Parathyroid adenoma (tissue), 2 donors: ENCODE measurements around the gene MAP3K20.
A peak's percentile ranks its signal among the peaks of the same experiment; 100 is the strongest.

Experiments used
- H2AFZ ChIP-seq: fragments of 300-600 bp; sonication (generic); one replicate; pipeline ENCODE4 v1.7.0; 2017; ENCODE audit warnings: antibody characterized with exemption, mild to moderate bottlenecking
- H3K27ac ChIP-seq: fragments of 300-600 bp; sonication (generic); one replicate; pipeline ENCODE4 v1.7.0; 2017
- H3K27me3 ChIP-seq: fragments of 300-600 bp; sonication (generic); one replicate; pipeline ENCODE4 v1.7.0; 2017; ENCODE audit warnings: low read length; ENCODE audit not compliant: control insufficient read depth, insufficient read depth
- H3K36me3 ChIP-seq: fragments of 300-600 bp; sonication (generic); one replicate; pipeline ENCODE4 v1.7.0; 2017; ENCODE audit warnings: low read length; ENCODE audit not compliant: control insufficient read depth, insufficient read depth
- H3K4me1 ChIP-seq: fragments of 300-600 bp; sonication (generic); one replicate; pipeline ENCODE4 v1.7.0; 2017; ENCODE audit warnings: control low read depth
- H3K4me2 ChIP-seq: fragments of 300-600 bp; sonication (generic); one replicate; pipeline ENCODE4 v1.7.0; 2017; ENCODE audit warnings: low read length
- H3K4me3 ChIP-seq: fragments of 300-600 bp; sonication (generic); one replicate; pipeline ENCODE4 v1.7.0; 2017; ENCODE audit warnings: low read depth, low read length
- H3K79me2 ChIP-seq: fragments of 300-600 bp; sonication (generic); one replicate; pipeline ENCODE4 v1.7.0; 2017; ENCODE audit warnings: control low read depth
- H3K9ac ChIP-seq: fragments of 300-600 bp; sonication (generic); one replicate; pipeline ENCODE4 v1.7.0; 2017; ENCODE audit warnings: mild to moderate bottlenecking
- H3K9me3 ChIP-seq: fragments of 300-600 bp; sonication (generic); one replicate; pipeline ENCODE4 v1.7.0; 2017; ENCODE audit warnings: low read length; ENCODE audit not compliant: control insufficient read depth
- TF ChIP-seq, protein P1 (sequence below): fragments of 300-600 bp; sonication (generic); IDR thresholded peaks from one replicate; pipeline ENCODE4 v1.7.0; 2017; ENCODE audit warnings: antibody characterized with exemption, mild to moderate bottlenecking
- donor health status: primary hyperparathyroidism.

The MAP3K20 gene

DNA sequence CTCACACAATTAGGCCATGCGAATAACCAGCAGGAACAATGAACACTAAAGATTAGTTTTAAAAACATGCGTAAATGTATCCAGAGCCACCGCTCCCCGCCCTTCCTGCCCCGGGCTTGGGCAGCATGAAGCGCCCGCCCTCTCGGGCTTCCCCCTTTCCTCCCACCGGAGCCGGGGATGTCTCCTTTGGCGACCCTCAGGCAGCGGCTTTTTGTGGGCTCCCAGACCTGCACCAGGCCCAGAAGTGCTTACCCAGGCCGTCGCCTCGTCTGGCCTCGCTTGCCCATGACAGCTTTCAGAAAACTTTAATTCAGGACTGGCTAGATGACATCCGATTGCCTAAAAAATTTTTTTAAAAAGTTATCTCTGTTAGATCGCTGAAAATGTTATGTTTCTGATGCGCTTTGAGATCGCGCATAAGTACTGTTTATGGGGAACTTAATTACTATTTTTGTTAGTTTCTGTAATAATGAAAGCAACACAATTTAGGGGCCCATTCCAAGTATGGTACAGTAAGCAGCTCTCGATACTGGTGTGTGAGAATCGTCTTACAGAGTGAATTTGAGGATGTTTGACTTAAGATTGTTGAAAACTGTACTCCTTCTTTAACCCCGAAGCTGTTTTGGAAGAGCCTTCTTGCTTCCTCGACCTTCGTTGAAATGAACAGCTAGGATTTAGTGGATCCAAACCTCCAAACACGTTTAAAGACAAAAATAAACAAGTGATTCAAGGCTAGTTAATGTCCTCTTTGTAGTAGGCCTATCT lies 1.1 kb downstream of the MAP3K20 start:
- TF ChIP-seq, protein P1, sequence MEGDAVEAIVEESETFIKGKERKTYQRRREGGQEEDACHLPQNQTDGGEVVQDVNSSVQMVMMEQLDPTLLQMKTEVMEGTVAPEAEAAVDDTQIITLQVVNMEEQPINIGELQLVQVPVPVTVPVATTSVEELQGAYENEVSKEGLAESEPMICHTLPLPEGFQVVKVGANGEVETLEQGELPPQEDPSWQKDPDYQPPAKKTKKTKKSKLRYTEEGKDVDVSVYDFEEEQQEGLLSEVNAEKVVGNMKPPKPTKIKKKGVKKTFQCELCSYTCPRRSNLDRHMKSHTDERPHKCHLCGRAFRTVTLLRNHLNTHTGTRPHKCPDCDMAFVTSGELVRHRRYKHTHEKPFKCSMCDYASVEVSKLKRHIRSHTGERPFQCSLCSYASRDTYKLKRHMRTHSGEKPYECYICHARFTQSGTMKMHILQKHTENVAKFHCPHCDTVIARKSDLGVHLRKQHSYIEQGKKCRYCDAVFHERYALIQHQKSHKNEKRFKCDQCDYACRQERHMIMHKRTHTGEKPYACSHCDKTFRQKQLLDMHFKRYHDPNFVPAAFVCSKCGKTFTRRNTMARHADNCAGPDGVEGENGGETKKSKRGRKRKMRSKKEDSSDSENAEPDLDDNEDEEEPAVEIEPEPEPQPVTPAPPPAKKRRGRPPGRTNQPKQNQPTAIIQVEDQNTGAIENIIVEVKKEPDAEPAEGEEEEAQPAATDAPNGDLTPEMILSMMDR = no peak
- peaks cover 10% of the 10 kb centered on the region for H3K4me1 ChIP-seq
- H3K4me2 ChIP-seq = peak overlapping the region; percentile 90
- peak overlapping the region; percentile 92 for H3K27ac ChIP-seq
- H3K9me3 ChIP-seq = no peaks in the 10 kb centered on the region
- H2AFZ ChIP-seq = peak overlapping the region; percentile 90
- H3K9ac ChIP-seq = peak overlapping the region; percentile 55
- no peaks in the 10 kb centered on the region for H3K36me3 ChIP-seq
- peaks cover 34% of the 10 kb centered on the region for H3K79me2 ChIP-seq
- H3K27me3 ChIP-seq = no peaks in the 10 kb centered on the region
- peak overlapping the region; percentile 65 for H3K4me3 ChIP-seq

DNA sequence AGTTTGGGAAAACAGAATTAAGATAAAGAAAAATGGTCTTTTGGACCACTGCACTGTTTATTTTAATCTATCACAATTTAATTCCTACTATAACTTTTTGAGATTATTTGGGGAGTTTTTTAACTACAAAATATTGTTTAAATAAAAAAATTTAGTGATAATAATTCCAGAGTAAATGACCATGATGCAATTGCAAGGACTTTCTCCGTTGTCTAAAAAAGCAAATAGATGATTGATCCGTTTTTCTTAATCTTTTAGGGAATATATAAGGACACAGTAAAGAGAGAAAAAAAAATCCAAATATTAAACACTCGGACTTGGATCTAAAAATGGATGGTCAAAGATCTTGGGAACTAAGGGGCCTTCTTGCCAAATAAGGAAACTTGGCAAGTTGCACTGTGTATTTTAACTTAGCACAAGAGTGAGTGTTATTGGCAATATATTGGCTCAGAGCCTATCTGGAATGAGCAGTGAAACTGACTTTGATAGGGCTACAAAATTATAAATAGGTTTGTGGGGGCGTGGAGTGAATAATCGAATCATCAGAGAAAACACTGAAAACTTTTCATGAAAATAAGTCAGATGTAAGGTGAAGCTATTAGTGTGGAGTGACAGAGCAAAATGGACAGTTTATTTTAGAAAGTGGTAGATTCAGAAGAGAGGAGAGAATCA lies 2.0 kb downstream of the MAP3K20 start:
- H2AFZ ChIP-seq = peak overlapping the region; percentile 25
- H3K9ac ChIP-seq = no peak overlapping the region
- peak overlapping the region; percentile 65 for H3K4me3 ChIP-seq
- peaks cover 43% of the 10 kb centered on the region for H3K79me2 ChIP-seq
- no peak overlapping the region for H3K4me2 ChIP-seq
- H3K27me3 ChIP-seq = no peaks in the 10 kb centered on the region
- H3K27ac ChIP-seq = peak overlapping the region; percentile 92
- no peaks in the 10 kb centered on the region for H3K9me3 ChIP-seq
- H3K4me1 ChIP-seq = peaks cover 10% of the 10 kb centered on the region
- H3K36me3 ChIP-seq = no peaks in the 10 kb centered on the region
- TF ChIP-seq, protein P1 = no peak

DNA sequence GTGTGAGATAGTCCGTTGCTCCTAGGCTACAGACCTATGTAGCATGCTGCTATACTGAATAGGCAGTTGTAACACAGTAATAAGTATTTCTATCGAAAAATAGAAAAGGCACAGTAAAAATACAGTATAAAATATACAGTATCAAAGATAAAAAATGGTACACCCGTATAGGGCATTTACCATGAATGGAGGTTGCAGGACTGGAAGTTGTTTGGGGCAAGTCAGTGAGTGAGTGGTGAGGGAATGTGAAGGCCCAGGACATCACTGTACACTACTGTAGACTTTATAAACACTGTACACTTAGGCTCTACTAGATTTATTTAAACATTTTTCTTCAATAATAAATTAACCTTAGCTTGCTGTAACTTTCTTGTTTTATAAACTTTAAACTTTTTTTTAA lies 3.5 kb downstream of the MAP3K20 start:
- Histone ChIP-seq H3K4me1 (peaks cover 10% of the 10 kb centered on the region), H3K9ac (no peak overlapping the region), H3K4me2 (no peak overlapping the region), H2AFZ (no peak overlapping the region), H3K27me3 (no peaks in the 10 kb centered on the region), H3K79me2 (peaks cover 43% of the 10 kb centered on the region), H3K36me3 (no peaks in the 10 kb centered on the region), H3K27ac (no peak overlapping the region), H3K4me3 (no peak overlapping the region), H3K9me3 (no peaks in the 10 kb centered on the region)
- TF ChIP-seq, protein P1 = no peak

DNA sequence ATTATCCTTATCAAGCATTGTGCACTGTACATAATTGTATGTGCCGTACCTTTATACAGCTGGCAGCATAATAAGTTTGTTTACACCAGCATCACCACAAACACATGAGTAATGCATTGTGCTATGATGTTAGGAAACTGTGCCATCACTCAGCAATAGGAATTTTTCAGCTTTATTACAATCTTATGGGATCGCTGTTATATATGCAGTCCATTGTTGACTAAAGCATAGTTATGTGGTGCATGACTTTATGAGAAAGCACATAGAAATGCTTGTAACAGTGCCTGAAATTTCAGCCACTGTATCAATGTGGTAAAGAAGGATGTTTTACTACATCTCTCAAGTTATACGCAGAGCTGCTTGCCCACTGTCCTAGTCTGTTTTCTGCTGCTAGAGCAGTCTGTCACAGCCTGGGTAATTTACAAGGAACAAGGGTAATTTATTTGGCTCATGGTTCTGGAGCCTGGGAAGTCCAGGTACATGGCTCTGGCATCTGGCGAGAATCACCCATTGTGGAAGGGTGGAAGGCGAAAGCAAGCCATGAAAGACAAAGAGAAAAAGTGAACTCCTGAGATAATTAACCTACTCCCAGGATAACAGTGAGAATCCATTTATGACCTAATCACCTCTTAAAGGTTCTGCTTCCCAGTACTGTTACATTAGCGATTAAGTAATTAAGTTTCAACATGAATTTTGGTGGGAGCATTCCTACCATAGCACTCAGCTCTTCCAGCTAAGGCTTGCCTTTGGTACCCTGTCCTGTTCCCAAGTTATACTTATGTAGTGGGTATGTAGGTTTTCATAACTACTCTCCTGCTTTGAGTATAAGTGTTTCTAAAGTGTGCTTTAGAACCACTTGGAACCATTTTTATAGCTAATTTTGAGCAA lies 4.6 kb downstream of the MAP3K20 start:
- Histone ChIP-seq H3K27ac (no peak overlapping the region), H3K9me3 (no peaks in the 10 kb centered on the region), H3K36me3 (no peaks in the 10 kb centered on the region), H3K4me3 (no peak overlapping the region), H3K4me2 (no peak overlapping the region), H3K4me1 (peaks cover 10% of the 10 kb centered on the region), H3K27me3 (no peaks in the 10 kb centered on the region), H2AFZ (no peak overlapping the region), H3K9ac (no peak overlapping the region), H3K79me2 (peaks cover 43% of the 10 kb centered on the region)
- TF ChIP-seq, protein P1 = no peak
